ENCODE results near the gene SLC12A9.

SLC12A9 gene

GRCh38 chr7:100861616-100861985, 9.1 kb downstream of the SLC12A9 start:
- DNase-seq (ENCODE audit: low spot score), result no peak

GRCh38 chr7:100863406-100863950, 11.0 kb downstream of the SLC12A9 start:
- DNase-seq (ENCODE audit: low spot score), result no peak

DNA sequence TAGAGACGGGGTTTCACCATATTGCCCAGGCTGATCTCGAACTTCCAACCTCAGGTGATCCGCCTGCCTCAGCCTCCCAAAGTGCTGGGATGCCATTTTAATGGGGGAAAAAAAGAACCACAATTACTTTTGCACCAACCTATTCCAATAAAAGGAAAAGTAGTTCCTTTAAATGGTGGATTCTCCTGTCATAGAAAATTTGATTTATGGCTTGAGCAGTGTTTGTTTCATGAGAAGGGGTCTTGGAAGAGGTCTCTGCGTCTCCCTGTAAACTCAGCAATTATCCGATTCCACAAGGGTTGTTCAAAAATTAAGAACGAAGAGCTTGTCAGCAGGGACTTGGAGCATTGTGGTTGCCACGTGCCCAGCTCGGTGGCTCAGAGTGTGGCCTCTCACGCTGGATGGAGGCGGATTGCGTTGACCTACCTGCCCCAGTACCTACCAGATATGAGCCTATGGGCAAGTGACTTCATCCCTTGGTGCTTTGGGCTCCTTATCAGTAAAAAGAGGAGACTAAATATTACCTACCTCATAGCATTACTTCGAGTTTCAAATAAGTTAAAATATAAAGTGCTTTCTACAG, 11.8 kb downstream of the SLC12A9 start:
- DNase-seq (ENCODE audit: low spot score), result no peak

DNA sequence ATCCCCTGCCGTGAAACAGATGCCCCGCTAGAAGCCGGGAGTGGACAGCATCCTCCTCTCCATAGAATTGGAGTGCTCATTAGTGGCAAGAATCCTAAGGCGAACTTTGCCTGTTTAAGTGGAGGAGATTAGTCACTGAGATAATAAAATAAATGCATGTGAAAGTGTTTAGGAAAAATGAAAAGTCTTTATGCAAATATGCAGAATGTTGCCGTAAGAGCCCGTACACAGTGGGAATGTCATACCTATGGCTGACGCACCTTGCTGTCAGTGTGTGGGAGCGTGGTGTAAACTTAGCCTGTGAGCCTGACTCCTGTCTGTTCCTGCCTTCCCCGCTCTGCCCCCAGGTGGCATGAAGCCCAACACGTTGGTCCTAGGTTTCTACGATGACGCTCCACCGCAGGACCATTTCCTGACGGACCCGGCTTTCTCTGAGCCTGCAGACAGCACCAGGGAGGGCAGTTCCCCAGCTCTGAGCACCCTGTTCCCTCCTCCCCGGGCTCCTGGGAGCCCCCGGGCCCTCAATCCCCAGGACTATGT, 12.9 kb downstream of the SLC12A9 start:
- no peak for DNase-seq (ENCODE audit: low spot score)

GRCh38 chr7:100865938-100866728, 13.6 kb downstream of the SLC12A9 start:
- DNase-seq (ENCODE audit: low spot score), result no peak

DNA sequence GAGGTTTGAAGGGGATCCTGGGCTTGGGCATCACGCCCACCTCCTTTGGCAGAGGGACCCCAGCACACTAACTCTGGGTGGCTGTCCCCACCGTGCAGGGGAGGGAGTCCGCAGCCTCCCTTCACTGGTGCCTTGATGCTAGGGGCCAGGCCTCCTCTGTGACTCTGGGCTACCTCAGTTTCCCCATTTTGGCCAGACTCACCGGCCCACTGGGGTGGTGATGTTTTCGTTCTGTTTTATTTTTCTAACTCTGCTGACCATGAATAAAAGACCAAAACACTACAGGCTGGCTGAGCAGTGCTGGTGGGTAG, 14.2 kb downstream of the SLC12A9 start:
- DNase-seq (ENCODE audit: low spot score), result no peak

- DNase-seq (ENCODE audit: low spot score), result peak; percentile 98
Observed at GRCh38 chr7:100867040-100867775, 14.7 kb downstream of the SLC12A9 start, which contains the start of gene TRIP6. Gene TRIP6, plus strand, starts transcription at chr7:100867387. Its CDS starts 111 bp downstream, at chr7:100867498.

DNA sequence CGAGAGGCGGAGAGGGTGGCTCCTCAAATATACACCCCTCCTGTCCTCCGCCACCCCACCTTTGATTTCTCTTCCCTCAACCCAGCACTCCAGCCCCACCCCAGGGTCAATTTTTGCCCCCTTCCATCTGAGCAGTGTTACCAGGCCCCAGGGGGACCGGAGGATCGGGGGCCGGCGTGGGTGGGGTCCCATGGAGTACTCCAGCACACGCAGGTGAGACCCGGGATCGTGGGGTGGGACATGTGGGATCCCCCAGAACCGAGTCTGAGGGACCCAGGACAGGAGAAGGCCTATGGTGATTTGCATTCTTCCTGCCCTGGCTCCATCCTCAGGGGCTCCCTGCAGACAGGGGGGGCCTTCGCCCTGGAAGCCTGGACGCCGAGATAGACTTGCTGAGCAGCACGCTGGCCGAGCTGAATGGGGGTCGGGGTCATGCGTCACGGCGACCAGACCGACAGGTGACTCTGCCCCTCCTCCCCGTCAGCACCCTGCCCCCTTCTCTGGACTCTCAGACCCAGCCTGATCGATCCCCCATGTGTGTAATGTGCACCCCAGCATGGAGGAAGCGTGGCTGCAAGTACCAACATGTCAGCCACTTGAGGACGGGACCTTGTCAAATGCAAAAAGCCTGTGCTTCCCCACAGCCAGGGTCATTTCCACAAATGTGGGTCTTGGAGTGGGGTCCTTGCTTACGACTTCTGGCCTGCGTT, 15.4 kb downstream of the SLC12A9 start:
- no peak for DNase-seq (ENCODE audit: low spot score)

GRCh38 chr7:100873599-100874299, 21.2 kb downstream of the SLC12A9 start:
- no peak for DNase-seq (ENCODE audit: low spot score)

DNA sequence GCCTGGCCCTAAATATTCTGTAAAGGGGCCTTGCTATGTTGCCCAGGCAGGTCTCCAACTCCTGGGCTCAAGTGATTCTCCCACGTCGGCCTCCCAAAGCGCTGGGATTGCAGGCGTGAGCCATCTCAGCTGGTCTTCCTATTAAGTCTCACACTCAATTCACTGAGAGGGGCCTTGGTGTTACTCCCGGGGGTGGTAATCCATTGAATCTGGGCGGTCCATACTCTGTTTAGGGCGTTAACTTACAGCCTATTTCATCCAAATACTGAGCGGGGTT, 21.7 kb downstream of the SLC12A9 start:
- DNase-seq (ENCODE audit: low spot score), result no peak

DNA sequence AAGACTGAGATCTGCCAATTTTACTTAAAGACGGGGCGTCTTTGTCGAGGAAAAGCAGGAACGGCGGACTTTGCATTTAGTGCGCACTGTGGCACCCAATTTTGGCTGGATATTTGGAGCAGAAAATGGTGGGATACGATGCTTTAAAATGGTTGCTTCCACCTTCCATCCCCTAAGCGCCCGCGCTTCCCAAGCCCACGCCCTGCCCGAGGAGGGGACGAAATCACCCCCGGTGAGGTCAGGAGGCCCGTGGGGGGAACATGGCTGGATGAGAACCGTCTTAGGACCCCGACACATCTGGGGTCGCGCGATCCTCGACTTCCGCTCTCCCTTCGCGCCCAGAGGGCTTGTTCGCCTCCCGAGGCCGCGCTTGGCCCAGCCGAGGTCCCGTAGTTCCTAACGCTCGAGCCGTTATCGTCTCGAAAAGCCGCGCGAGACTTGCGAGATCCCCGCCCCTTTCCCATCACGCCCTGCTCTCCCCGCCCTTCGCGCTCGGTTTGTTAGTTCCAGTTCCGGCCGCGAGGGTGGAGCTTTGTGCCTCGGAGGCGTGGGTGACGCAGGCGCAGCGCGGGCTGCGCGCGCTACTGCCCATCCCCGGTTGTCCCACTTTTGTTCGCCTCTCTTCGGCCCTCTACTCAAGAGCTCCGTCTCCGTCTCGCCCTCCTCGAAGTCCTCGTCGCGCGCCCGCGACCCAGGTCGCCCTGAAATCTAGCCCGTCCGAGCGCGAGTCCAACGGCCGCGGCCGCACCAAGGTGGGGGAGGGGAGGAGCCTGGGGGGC, 22.3 kb downstream of the SLC12A9 start, which contains the start of gene SRRT:
Gene SRRT, plus strand, starts transcription at position 527 of the 779 bp plus-strand sequence. CDS start 488 bp downstream, outside the sequence.
- peak; percentile 99 for DNase-seq (ENCODE audit: low spot score)

DNA sequence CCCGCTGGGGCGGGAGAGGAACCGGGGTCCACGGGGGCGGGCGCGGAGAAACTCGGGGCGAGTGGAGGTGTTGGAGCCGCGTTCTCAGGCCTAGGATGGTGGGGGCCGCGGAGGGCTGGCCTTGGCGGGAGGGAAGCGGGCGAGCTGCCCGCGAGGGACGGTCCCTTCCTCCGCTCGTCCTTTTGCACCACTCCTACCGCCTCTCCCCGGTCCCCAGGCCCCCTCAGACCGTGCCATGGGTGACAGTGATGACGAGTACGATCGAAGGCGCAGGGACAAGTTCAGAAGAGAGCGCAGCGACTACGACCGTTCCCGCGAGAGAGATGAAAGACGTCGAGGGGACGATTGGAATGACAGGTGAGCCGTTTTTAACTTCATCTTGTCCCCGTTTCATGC, 22.8 kb downstream of the SLC12A9 start:
- DNase-seq (ENCODE audit: low spot score), result no peak

DNA sequence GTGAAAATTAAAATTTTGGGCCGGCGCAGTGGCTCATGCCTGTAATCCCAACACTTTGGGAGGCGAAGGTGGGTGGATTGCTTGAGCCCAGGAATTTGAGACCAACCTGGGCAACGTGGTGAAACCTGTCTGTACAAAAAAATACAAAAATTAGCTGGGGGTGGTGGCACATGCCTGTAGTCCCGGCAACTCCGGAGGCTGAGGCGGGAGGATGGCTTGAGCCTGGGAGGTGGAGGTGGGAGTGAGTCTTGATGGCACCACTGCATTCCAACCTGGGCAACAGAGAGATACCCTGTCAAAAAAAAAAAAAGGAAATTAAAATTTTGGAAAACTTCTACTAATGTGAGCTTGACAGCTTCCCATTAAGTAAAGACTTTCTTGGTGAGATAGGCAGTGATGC, 25.5 kb downstream of the SLC12A9 start:
- DNase-seq (ENCODE audit: low spot score), result no peak

DNA sequence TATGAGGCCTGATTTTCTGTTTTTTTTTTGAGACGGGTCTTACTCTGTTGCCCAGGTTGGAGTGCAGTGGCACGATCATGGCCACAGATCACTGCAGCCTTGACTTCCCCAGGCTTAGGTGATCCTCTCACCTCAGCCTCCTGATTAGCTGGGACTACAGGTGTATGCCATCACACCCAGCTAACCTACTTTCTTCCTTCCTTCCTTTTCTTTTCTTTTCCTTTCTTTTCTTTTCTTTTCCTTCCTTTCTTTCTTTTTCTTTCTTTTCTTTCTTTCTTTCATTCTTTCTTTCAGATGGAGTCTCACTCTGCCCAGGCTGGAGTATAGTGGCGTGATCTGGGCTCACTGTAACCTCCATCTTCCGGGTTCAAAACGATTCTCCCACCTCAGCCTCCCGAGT, 26.2 kb downstream of the SLC12A9 start:
- DNase-seq (ENCODE audit: low spot score), result no peak

DNA sequence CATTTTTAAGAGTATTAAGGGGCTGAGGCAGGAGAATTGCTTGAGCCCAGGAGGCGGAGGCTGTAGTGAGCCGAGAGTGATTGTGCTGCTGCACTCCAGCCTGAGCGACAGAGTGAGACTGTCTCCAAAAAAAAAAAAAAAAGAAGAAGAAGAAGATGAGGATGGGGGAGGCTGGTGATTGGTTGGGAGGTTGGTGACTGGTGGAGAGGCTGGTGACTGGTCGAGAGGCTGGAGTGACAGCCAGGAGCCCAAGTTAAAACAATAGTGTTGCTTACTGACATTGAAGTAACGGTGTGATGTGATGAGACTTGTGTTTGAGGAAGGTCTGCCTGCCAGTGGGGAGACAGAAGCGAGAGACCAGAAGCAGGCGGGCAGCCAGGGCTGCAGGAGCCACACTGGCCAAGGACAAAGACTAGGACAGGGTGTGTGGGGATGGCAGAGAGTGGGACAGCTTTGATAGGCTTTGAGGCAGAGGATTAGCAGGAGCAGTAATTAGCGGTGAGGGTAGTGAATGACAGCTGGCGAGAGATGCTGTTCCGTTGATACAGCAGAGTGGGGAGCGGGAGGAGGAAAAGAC, 27.3 kb downstream of the SLC12A9 start:
- DNase-seq (ENCODE audit: low spot score), result no peak

- no peak for DNase-seq (ENCODE audit: low spot score)
Observed at GRCh38 chr7:100880645-100881044, 28.1 kb downstream of the SLC12A9 start.

DNA sequence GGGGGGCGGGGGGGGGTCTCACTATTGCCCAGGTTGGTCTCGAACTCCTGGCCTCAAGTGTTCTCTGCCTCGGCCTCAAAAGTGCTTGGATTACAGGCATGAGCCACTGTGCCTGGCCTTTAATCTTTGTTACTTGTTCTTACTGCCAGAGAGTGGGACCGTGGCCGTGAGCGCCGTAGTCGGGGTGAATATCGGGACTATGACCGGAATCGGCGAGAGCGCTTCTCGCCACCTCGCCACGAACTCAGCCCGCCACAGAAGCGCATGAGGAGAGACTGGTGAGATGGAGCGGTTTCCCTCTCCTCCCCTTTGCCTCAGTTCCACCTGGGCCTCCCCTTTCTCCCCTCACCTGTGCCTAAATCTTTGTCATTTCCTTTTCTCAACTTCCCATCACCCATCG, 28.6 kb downstream of the SLC12A9 start:
- no peak for DNase-seq (ENCODE audit: low spot score)

GRCh38 chr7:100882201-100882600, 29.7 kb downstream of the SLC12A9 start:
- DNase-seq (ENCODE audit: low spot score), result no peak

DNA sequence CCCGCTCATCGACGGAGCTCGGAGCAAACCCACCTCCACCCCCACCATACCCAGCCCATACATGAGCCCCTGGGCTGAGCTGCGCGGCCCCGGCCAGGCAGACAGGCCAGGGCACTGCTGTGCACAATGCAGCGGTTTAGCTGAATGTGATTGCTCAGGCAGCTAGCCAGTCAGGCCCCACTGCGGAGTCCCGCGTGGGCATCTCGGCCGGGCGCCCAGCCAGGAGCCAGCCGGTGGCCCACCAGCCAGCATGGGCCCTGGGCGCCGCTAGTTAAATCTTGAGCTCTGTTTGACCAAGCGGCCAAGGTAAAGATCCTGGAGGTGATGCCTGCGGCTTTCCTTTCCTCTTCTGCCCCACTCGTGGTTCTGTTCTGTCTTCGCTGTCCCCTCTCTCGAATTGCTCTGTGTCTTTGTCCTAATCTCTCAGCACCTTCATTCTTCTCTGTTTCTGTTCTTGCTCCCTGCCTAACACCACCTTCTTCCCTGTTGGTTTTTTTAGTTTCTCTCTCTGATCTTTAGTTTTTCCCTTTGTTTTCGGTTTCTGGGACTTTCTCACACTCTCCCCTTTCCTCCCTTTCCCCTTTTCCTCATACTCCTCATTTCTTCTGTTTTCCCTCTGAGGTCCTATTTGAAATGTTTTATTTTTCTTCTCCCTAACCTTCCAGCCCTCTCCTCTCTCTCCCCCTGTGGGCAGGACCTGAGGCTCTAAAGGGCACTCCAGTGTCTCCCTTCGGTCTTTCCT, 30.4 kb downstream of the SLC12A9 start:
- no peak for DNase-seq (ENCODE audit: low spot score)
